Umbilical cord (tissue), 2 donors: ENCODE data around the gene HOXB4. TPM values are rescaled to one million over a fixed set of nuclear protein-coding genes. Genes with fewer than 3 reads are reported as not detected.

Experiments
- DNase-seq: peaks from one replicate; pipeline ENCODE4 v3.0.0-alpha.2; 2015; ENCODE audit warnings: low spot score
- total RNA-seq: library from RNA; depleted of rRNA; stranded (reverse); fragments of >200 nt; gene quantifications from one replicate; pipeline ENCODE4 v1.2.3, GENCODE V29; 2014; ENCODE audit warnings: low replicate concordance; ENCODE audit not compliant: insufficient read depth

The HOXB4 gene
- total RNA-seq, 1 donor from 2014 or later = 3.4 TPM

DNA sequence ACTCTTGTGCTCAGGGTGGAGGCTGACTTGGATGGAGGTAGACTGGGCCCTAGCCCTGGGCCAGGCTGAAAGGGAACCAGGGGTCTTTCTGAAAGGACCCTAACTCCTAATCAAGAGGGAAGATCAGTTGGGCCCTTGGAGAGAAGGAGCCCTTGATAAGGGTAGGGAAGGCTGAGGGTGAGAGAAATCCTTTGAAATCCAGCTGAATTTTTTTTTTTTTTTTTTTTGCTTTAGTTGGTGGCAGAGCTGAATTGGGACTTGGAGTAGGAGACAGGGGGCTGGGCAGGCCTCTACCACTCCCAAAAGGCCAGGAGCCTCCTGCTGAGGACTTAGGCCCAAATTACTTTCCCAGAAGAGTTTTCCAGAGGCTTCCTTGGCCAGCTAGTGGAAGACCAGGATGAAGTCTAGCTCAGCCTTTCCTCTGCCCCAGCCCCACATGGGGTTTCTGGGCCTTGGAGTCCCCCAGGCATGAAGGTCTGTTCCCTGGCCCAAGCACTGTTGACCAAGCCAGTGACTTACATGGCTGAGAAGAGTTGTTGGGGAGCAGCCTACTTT is 12.5 kb upstream of the HOXB4 start:
- DNase-seq = no peak

DNA sequence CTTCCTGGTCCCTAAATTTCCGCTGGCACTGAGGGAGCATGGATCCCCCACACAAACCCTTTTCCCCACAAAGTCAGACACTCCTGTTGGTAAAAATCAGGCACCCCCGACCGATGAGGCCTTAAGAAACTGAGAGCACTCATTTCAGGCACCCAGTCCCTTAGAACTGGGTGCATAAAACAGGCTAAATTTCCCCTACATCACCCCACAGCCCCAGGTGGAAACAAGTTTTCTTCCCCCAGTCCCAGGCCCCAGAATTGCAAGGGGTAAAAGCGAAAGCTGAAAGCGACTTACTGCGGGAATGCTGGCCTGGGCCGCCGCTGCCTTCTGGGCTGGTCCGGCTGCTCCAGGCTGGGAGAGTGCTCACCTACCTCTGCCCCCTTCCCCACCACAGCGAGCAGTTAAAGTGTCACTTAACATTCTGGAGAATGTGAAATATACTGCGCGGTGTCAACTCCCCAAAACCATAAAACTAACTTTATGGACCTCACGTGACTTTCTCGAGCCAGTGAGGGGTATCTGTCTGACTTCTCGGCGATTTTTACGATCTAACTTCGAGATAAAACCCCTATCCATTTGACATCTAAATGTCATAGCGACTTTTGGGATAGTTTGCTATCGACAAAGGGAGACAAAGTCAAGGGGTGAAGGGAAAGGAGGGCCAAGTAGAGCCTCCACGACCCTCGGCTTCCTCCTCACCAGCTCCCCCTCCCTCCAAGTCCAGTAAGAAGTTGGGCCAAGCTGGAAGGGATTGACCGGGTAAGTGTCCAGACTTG is 11.9 kb upstream of the HOXB4 start, which contains the start of gene HOXB3:
HOXB3 (minus strand) TSS at position 411 of the 776 bp plus-strand sequence. CDS start 37,767 bp downstream, outside the sequence.
- DNase-seq = no peak

DNA sequence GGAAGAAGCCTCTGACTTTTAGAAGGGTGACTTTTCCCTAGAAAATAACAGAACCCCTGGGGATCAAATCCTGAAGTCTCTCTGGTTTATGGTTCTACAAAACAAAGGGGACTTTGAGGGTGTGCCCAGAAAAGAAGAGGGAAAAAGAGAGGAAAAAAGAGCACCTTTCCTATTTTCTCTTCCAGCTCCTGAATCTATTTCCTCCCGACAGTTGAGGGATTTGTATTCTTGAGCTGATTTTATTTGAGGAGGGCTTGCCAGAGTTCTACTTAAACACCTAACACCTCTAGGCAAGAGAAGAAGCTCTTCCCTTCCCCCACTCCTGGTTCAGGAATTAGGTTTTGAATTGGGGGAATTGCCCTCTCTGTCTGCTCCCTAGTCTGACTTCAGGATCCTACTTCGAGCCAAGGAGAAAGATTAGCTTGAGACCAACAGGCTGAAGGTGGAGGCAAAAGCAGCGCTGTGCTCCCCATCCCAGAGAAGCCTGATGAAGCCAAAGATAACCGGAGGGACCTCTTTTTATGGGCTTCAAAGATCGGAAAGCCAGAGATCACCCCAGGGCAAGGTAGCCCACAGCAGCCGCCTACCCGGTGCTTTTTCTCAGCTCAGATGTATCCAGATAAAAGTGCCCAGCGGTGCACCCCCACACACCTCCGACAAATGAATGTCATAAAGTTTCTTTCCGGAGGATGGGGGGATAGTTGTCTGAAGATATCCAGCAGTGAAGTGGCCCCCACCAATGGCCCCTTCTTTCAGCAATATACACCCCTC is 11.1 kb upstream of the HOXB4 start:
- no peak for DNase-seq

GRCh38 chr17:48588528-48588927 is 10.4 kb upstream of the HOXB4 start:
- DNase-seq = no peak

DNA sequence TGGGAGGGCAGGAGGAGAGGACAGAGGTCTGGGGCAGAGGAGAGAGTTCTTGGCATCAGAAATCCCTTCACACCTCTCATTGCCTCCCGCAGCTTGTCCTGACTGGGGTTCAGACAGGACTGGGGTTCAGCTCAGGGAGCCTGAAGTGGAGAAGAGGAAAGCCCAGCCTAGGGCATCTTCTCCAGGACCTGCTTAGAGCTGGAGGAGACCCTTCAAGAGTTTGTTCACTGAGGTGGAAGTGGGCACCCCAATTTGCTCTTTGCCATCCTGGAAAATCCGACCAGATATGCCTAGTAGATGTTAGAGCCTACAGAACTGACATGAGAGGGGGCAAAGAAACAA is 9.9 kb upstream of the HOXB4 start:
- DNase-seq = no peak

GRCh38 chr17:48587276-48588073 is 9.3 kb upstream of the HOXB4 start:
- no peak for DNase-seq

- DNase-seq = no peak
These were observed 8.5 kb upstream of the HOXB4 start for GRCh38 chr17:48586355-48587258.

DNA sequence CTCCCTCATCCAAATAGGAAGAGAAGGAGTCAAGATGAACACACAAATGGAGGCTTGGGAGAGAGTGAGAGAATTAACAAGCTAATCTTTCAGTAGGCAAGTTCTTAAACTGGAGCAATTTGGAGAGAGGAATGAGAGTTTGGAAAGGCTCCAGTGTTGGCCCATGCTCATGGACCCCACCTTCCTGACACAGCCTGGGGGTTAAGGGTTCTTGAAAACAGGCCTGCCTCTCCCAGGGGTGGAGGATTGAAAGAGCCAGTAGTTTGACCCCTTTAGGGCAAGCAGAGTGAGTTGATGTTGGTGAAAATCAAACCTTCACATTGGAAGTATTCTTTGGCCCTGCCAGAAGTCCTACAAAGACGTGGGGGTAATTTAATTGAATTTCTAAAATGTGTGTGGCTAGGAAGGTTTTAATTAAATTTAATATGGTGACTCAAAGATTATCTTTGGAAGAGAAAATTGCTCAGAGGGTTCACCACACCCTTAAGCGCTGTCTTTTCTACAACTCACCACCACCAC is 6.1 kb upstream of the HOXB4 start:
- DNase-seq = no peak

- no peak for DNase-seq
These were observed 5.6 kb upstream of the HOXB4 start for GRCh38 chr17:48583708-48584222.

DNA sequence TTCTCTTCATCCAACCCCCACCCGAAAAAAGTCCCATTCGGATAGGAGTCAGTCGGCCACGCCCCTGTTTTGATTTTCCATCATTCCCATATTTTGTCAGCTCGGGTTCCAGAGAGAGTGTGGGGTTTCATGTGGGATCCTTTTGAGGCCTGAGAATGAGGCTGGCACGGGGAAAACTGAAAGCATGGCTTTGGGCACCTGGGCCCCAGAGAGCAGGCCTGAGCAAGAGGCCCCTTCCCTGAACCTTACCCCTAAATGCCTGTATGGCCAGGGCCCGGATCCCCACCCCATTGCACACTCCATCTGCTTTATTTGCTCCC is 4.6 kb upstream of the HOXB4 start:
- no peak for DNase-seq

- DNase-seq = no peak
These were observed 1.8 kb upstream of the HOXB4 start for GRCh38 chr17:48579760-48580554.

GRCh38 chr17:48579471-48579759 is 1.3 kb upstream of the HOXB4 start:
- no peak for DNase-seq

GRCh38 chr17:48578616-48579470 is 693 bp upstream of the HOXB4 start:
- DNase-seq = no peak

- peak; percentile 68 for DNase-seq
These were observed 712 bp downstream of the HOXB4 start for GRCh38 chr17:48577330-48577945.

DNA sequence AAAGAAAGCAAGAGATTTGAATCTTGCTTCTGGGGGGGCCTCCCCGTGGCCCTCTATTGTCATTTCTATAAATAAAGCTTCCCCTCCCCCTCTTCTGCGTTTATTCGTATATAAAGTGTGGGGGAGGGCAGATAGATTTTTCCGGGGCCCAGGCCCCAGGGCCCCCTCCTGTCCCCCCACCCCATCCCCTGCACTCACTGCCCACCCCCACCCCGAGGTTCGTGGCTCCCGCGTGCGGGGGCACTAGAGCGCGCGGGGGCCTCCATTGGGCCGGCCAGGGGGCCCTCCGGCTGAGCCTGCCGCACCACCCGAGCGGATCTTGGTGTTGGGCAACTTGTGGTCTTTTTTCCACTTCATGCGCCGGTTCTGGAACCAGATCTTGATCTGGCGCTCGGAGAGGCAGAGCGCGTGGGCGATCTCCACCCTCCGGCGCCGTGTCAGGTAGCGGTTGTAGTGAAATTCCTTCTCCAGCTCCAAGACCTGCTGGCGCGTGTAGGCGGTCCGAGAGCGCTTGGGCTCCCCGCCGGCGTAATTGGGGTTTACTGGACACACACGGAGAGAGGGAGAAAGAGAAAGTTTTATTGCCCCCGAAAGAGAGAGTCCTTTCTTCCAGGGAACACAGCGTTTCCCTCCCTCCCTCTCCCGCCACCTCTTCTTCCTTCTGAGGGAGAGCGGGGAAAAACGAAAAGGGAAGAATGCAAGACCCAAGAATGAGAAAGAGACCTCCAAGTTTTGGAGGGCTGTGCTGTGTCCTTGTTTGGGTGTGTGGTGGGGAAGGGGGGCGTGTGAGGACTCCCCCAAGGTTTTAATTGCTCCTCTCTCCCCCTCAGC is 1.5 kb downstream of the HOXB4 start:
- DNase-seq = no peak

DNA sequence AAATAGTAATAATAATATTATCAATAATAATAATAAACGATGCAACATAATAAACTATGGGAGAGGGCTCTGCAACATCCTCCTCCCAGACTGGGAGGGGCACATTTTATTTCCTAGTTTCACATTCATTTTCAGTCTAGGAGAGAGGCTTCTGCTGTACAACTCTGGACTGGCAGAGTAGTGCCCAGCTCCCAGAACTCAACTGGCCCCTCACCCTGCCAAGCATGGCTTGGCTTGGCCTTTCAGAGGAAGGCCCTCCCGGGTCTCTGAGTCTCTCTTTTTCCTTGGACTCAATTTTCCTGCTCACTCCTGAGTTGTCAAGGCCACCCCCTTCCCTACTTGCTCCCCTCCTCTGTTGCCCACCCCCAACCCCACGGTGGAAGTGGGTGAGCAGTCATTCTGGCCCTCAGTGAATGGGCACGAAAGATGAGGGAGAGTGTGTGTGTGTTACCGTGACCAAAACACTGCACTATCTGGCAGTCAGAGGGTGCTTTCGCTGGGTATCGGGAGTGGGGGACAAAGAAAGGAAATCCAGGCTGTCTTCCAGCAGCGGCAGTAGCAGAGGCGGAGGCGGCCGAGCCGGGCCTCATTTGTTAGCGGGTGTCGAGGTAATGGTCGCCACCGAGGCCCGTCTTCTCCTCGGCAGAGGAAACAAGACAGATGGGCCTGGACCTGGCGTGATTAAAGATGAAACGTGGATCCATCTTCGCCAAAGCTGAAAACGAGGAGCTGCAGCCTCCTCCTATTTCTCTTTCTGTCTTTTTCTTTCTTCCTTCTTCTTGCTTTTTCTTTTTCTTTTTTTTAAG is 2.3 kb downstream of the HOXB4 start:
- no peak for DNase-seq
